Smooth muscle cell (in vitro differentiated cells): ENCODE data around the gene MED12L. TPM values are rescaled to one million over a fixed set of nuclear protein-coding genes. Genes with fewer than 3 reads are reported as not detected.

Source experiments
- DNase-seq: peaks from one replicate; lab custom pipeline; 2025; ENCODE audit not compliant: unreplicated experiment; lab: John Stamatoyannopoulos, UW
- H2AFZ ChIP-seq: fragments of 200-600 bp; sonication (generic); 2 replicates; pipeline ENCODE4 v1.6.0; 2016; ENCODE audit warnings: antibody characterized with exemption, low read depth, mild to moderate bottlenecking
- H3F3A ChIP-seq: fragments of 200-600 bp; sonication (generic); 2 replicates; pipeline ENCODE4 v1.6.0; 2017; ENCODE audit warnings: antibody characterized with exemption, low read depth
- H3K27ac ChIP-seq: fragments of 200-600 bp; sonication (generic); 2 replicates; pipeline ENCODE4 v1.5.1; 2016; ENCODE audit warnings: low read depth, mild to moderate bottlenecking
- H3K27me3 ChIP-seq: fragments of 200-600 bp; sonication (generic); 2 replicates; pipeline ENCODE4 v1.6.1; 2016; ENCODE audit warnings: low read depth, mild to moderate bottlenecking
- H3K36me3 ChIP-seq: fragments of 200-600 bp; sonication (generic); 2 replicates; pipeline ENCODE4 v1.5.1; 2016; ENCODE audit warnings: low read depth
- H3K4me1 ChIP-seq: fragments of 200-600 bp; sonication (generic); 2 replicates; pipeline ENCODE4 v1.5.1; 2016; ENCODE audit warnings: low read depth
- H3K4me2 ChIP-seq: fragments of 200-600 bp; sonication (generic); 2 replicates; pipeline ENCODE4 v1.6.0; 2016; ENCODE audit warnings: mild to moderate bottlenecking
- H3K4me3 ChIP-seq: fragments of 200-600 bp; sonication (generic); 2 replicates; pipeline ENCODE4 v1.5.1; 2016; ENCODE audit warnings: mild to moderate bottlenecking
- H3K79me2 ChIP-seq: fragments of 200-600 bp; sonication (generic); 2 replicates; pipeline ENCODE4 v1.6.0; 2016; ENCODE audit warnings: low read depth, mild to moderate bottlenecking
- H3K9ac ChIP-seq: fragments of 200-600 bp; sonication (generic); 2 replicates; pipeline ENCODE4 v1.6.0; 2016; ENCODE audit warnings: low read depth
- H3K9me3 ChIP-seq: fragments of 200-600 bp; sonication (generic); replicated peaks from 2 replicates; pipeline ENCODE4 v1.5.1; 2016; ENCODE audit warnings: low read depth
- H4K20me1 ChIP-seq: fragments of 200-600 bp; sonication (generic); 2 replicates; pipeline ENCODE4 v1.6.0; 2016; ENCODE audit warnings: low read depth
- CTCF ChIP-seq: fragments of 200-600 bp; sonication (generic); IDR thresholded peaks from 2 replicates; pipeline ENCODE4 v1.5.1; 2017; ENCODE audit warnings: borderline replicate concordance, mild to moderate bottlenecking, antibody characterized with exemption; ENCODE audit not compliant: insufficient read depth, poor library complexity, severe bottlenecking
- WGBS: methylation state at CpG from one replicate; pipeline ENCODE4 v1.1.7; 2016; ENCODE audit warnings: low lambda C conversion rate; 5-methylcytosine and 5-hydroxymethylcytosine counted together
- polyA plus RNA-seq: library from polyadenylated mRNA; unstranded; fragments of >200 nt; fragmentation: Nextera tagmentation; extraction: Ambion mirVana; gene quantifications from 2 replicates; pipeline ENCODE4 v1.2.1, GENCODE V29; 2016
- total RNA-seq: library from RNA; depleted of rRNA; stranded (reverse); fragments of >200 nt; gene quantifications from 2 replicates; pipeline ENCODE4 v1.2.3, GENCODE V29; 2014

Gene MED12L
- total and polyA plus RNA-seq, 2 experiments from 2014 or later, result 0.26 to 1.5 TPM

GRCh38 chr3:151281671-151282324, 196.3 kb downstream of the MED12L start:
- Histone ChIP-seq H4K20me1 (no peaks in the 10 kb centered on the region), H3K9me3 (no peaks in the 10 kb centered on the region), H3K4me2 (no peak overlapping the region), H3K9ac (no peak overlapping the region), H3K27me3 (no peaks in the 10 kb centered on the region), H3K4me1 (no peaks in the 10 kb centered on the region), H3K79me2 (no peaks in the 10 kb centered on the region), H3K36me3 (no peaks in the 10 kb centered on the region), H3K27ac (peak overlapping the region; percentile 13), H3K4me3 (no peak overlapping the region), H2AFZ (no peak overlapping the region), H3F3A (no peaks in the 10 kb centered on the region)
- 56% methylated on average over 9 of the region's 9 CpGs for WGBS
- no peak for TF ChIP-seq CTCF
- DNase-seq, result no peak

- no peak overlapping the region for H3K27ac ChIP-seq
- DNase-seq, result no peak
- H4K20me1 ChIP-seq, result no peaks in the 10 kb centered on the region
- H3K4me2 ChIP-seq, result no peak overlapping the region
- H3K36me3 ChIP-seq, result no peaks in the 10 kb centered on the region
- H3K4me1 ChIP-seq, result no peaks in the 10 kb centered on the region
- H3K79me2 ChIP-seq, result no peaks in the 10 kb centered on the region
- no peaks in the 10 kb centered on the region for H3F3A ChIP-seq
- peak; percentile 69 for TF ChIP-seq CTCF
- no peak overlapping the region for H3K4me3 ChIP-seq
- no peaks in the 10 kb centered on the region for H3K9me3 ChIP-seq
- H3K27me3 ChIP-seq, result no peaks in the 10 kb centered on the region
- WGBS, result 15% methylated on average over 1 of the region's 1 CpG
- no peak overlapping the region for H3K9ac ChIP-seq
- H2AFZ ChIP-seq, result no peak overlapping the region
These were observed 197.5 kb downstream of the MED12L start for GRCh38 chr3:151282921-151283320.

GRCh38 chr3:151283387-151283786, 197.9 kb downstream of the MED12L start:
- peak overlapping the region; percentile 14 for H3K27ac ChIP-seq
- no peak for DNase-seq

More at GRCh38 chr3:151283387-151283786, 197.9 kb downstream of the MED12L start:
- Histone ChIP-seq H2AFZ (no peak overlapping the region), H3K9me3 (no peaks in the 10 kb centered on the region), H3K4me1 (no peaks in the 10 kb centered on the region), H4K20me1 (no peaks in the 10 kb centered on the region), H3K4me3 (no peak overlapping the region), H3K27me3 (no peaks in the 10 kb centered on the region), H3K36me3 (no peaks in the 10 kb centered on the region), H3K79me2 (no peaks in the 10 kb centered on the region), H3K9ac (no peak overlapping the region), H3K4me2 (no peak overlapping the region), H3F3A (no peaks in the 10 kb centered on the region)
- WGBS, result 63% methylated on average over 4 of the region's 4 CpGs
- no peak for TF ChIP-seq CTCF
